SH-SY5Y (cell line): ENCODE data around the gene KLF13.

Experiments
- GATA2 ChIP-seq: IDR thresholded peaks from 2 replicates; pipeline ENCODE4 v1.6.1; 2011; ENCODE audit warnings: mild to moderate bottlenecking, low read depth, low read length
- GATA3 ChIP-seq: IDR thresholded peaks from 2 replicates; pipeline ENCODE4 v1.6.1; 2011; ENCODE audit warnings: low read depth, mild to moderate bottlenecking, low read length, moderate library complexity

DNA sequence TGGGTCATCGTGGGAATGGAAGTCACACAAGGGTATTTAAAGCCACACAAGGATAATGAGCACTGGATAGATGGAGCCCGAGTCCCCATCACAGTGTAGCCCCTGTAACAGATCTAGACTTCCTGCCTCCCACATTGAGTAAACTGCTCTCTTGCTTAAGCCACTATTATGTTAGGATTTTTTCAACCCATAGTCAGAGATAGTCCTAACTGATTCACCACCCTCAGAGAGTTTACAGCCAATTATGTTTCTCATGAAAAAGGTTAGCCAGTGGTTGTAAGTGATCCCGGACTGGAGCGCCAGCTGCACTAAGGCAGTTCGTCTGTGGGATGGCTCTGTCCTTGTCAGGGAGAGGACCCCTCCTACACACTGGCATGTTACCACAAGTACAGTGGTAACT lies 77.0 kb downstream of the KLF13 start:
- no peak for TF ChIP-seq GATA3
- TF ChIP-seq GATA2: no peak
